GM21367 (cell line): ENCODE measurements around the gene KLF16.

Experiments used
- ATAC-seq: cut with Tn5 transposase; IDR thresholded peaks from one replicate; pipeline ENCODE4 v1.9.1; 2021; ENCODE audit not compliant: unreplicated experiment

KLF16 gene

DNA sequence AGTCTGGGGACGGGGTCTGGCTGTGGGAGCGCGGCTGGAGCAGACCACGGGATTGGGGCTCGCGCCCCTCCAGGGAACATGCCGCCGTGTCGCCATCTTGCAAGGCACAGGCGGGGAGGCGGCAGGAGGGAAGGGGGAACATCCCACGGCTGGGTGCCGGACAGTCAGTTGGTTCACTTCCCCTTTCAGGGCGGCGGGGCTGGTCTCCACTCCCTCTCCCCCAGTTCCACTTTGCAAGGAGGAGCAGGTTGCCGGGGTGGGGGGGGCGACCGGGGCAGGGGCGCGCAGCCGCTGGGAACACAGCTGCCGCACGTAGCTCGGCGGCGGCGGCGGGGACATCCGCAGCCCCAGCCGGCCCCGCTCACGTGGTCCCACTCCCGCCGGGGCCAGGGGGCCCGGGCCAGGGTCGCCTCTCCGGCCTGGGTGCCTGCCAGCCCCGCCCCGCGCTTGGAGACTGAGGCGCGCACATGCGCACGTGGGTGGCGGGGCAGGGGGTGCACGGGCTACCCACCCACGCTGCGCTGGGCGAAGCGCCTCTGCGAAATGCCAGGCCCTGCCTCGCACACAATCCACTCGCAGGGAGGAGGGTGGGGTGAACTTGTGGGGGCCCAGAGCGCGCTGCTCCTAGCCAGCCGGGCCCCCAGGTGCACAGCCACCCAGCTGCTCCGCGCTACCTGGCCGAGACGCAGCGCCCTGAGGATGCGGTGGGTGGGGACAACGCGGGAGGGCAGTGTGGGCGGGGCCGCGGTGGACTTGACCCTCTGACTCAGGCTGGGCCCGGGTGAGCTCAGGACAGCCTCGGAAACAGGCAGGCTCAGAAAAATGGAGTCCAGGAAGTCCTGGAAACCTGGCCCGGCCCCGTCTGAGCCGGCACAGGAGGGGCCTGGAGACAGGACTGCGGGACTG, 6.4 kb downstream of the KLF16 start:
- ATAC-seq: no peak

- ATAC-seq: no peak
Measured at GRCh38 chr19:1856345-1856697, 7.1 kb downstream of the KLF16 start.

GRCh38 chr19:1855828-1856255, 7.5 kb downstream of the KLF16 start:
- ATAC-seq: no peak

DNA sequence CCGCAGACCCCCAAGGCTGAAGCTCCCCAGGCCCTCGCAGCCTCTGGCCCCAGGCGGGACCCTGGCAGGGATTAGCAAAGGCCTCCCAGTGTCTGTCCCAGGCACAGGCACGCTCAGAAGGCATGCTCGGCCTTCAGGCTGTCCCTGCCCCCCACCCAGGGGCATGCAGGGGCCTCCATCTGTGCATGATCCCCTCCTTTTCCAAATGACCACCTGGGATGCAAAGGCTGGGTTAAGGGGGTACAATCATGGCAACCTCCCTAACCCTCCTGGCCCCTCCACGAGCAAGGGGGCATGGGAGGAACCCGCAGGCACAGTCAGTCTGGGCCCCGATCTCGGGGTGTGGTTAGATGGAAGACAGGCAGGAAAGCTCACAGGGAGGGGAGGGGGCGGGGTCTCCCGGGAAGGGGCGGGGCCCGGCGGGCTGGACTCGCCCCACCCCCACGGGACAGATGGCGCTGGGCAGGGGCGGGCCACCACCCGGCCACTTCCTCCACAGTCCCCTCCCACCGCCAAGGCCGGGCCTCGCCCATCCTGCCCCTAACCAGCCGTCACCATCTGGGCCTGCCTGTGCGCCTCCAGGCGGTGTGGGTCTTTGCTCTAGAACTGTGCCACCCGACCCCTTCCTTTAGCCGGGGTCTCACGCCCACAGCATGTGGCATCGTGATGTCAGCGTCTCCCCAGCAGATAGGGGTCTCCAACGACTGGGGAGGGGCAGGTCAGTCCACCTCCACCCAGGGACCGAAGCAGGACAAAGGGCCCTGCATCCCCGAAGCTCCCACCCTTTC, 8.1 kb downstream of the KLF16 start:
- no peak for ATAC-seq

DNA sequence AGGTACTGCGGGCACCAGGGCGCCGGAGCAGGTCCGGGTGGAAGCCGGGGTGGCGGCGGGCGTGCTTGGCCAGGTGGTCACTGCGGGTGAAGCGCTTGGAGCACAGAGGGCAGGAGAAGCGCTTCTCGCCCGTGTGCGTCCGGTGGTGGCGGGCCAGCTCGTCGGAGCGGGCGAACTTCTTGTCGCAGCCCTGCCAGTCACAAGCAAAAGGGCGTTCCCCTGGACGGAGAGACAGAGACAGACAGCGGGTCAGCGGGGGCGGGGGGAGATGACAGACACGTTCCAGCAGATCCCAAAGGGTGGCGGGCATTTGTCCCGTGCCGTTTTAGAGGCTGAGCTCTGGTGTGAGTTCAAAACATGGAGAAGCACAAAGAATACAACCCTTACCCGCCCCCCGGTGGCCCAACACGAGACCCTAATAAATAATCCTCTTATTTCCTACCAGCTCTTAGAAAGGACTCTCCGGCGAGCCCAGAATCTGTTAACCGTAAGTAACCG, 8.8 kb downstream of the KLF16 start:
- ATAC-seq: no peak

DNA sequence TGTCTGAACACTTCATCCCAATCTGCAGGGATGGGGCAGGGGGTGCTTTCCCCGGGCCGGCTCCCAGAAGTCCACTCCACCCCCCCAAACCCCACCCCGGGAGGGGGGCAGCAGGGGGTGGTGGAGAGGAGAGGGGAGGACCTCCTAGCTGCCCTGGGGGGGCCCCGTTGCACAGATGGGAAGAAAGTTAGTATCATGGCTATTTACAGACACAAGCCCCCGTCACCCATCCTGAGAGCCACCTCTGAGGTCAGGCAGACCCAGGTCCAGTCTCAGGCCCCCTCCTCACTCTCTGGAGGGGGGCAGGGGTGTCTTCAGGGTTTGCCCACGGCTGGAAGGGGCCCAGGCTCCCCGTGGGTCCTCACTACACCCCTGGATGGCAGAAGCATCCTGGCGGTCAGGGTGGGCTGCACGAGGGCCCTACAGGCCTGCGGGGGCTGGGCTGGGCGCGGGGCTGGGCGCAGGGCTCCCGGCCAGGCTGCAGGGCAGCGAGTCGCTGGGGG, 9.3 kb downstream of the KLF16 start:
- ATAC-seq: no peak

DNA sequence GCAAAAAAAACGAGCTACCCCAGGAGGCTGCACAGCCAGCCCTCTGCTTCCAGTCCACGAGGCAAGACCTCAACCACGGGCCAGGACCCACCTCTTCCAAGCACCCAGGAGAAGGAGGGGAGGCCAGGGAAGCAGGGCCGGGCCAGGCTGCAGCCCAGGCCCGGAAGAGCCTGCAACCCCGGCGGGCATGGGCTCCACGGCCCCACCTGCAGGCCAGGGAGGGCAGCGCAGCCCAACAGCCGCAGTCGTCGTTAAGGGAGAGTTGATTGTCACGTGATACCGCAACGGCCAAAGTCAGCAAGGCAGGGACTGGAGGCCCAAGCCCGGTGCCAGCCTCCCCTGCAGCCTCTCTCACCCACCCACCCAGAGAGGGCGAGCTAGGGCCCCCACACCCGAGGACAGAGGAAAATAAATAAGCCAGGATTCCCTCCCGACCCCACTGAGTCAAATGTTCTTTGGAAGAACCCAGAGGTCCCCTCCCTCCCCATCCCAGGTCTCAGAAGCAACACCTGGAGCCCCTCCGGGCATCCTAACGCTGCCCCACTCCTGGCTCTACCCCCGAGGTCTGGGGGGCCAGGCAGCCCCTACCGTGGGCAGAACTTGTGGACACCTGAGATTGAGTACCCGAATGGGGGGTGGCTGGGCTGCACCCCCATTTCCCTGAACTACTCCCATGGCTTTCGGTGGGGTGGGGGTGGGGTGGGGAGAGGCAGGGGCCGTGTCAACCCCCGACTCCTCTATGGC, 9.9 kb downstream of the KLF16 start:
- no peak for ATAC-seq

DNA sequence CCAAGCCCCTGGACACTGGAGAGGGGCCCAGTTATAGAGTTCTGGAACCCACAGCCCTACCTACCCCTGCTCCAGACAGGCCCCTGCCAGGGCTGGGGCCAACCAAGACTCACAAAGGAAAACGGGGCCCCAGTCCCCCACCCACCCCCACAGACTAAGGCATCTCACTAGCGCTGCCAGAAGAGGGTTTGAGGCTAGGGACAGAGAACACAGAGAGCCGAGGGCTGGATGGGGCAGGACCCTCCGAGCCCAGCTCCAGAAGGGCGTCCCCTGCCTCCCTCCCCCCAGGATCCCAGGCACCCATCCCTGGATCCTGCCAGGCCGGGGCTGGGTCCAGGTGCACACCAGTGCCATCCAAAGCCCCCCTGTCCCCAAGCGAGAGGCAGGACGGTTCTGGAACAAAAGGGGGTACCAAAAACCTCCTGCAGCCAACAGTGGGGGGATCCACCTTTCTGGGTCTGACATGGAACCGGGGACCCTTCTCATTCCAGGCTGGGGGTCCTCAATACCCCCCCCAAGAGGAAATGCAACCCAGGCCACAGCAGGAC, 10.7 kb downstream of the KLF16 start:
- no peak for ATAC-seq

GRCh38 chr19:1851654-1852580, 11.5 kb downstream of the KLF16 start:
- no peak for ATAC-seq

DNA sequence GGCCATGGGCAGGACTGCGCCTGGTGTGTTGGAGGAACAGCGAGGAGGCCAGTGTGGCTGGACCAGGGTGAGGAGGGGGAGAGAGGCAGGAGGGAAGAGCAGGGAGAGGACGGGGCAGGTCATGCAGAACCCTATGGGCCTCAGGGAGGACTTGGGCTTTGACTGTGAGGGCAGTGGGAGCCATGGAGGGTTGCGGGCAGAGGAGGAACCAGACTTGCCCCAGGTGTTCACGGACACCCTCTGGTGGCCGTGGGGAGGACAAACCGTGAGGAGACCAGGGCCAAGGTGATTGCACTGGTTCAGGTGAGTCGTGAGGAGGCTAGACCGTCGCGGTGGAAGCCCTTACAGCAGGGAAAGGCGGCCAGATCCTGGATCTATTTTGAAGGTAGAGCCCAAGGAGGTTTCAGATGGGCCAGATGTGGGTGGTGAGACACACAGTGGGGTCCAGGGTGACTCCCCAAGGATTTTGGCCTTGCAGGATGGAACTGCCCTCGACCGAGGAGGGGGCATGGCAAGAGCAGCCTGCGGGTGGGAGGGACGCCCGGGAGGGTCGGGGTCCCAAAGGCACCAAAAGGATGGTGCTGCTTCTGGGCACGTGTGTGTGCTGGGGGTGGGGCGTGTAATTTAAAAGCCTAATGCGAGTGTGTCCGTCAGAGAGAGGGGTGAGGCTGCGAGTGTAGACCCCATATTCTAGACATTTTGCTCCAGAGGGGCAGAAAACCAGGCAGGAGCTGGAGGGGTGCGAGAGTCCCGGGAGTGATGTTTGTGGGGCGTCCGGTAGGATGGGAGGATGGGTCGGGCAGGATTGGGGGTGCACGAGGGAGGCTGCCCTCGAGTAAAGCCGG, 12.3 kb downstream of the KLF16 start:
- ATAC-seq: no peak

DNA sequence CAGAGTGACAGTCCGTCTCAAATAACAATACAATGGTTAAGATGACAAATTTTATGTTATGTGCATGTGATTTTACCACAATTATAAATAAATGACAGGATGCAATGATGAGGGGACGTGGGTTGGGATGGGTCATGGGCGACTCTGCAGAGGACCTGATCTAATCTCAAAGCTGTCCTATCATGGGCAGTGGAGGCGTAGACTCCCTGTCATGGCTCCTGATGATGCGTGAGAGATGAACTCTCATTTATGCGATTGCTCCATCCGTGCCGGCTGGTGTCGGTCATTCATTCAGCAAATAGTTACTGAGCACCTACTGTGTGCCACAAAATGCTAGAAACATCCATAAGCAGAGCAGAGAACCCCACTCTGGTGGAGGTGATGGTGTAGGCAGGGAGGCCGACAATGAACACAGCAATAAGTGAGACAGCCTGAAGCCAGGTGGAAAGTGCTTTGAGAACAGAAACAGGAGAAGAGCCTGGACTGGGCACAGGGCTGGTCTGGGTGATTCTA, 13.4 kb downstream of the KLF16 start:
- no peak for ATAC-seq

- ATAC-seq: no peak
Measured at GRCh38 chr19:1849132-1849474, 14.3 kb downstream of the KLF16 start.

- peak; percentile 53 for ATAC-seq
Measured at GRCh38 chr19:1848399-1849131, 14.8 kb downstream of the KLF16 start, which contains the start of gene REXO1. REXO1 (minus strand) TSS chr19:1848483; CDS start chr19:1848358, 125 bp downstream.

GRCh38 chr19:1847684-1848398, 15.5 kb downstream of the KLF16 start:
- peak; percentile 2 for ATAC-seq

DNA sequence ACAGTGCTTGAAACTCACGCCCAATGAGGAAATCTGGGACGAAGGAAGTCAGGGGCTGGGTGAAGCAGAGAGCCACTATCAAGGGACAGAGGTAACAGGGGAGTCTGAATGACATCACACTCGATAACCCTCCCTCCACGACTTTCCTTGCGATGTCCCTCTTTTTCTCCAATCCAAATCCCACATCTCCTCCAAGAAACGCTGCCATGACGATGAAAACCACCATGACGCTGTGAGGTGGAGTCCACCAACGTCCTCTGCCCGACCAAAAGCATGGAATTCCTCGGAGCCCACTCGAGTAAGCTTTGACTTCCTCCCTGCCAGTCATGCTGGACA, 16.1 kb downstream of the KLF16 start:
- no peak for ATAC-seq

- no peak for ATAC-seq
Measured at GRCh38 chr19:1846517-1847204, 16.7 kb downstream of the KLF16 start.

- no peak for ATAC-seq
Measured at GRCh38 chr19:1845642-1846041, 17.7 kb downstream of the KLF16 start.
